ENCODE results near the gene ABCC4.
A peak's percentile ranks its signal among the peaks of the same experiment; 100 is the strongest.

Gene ABCC4

DNA sequence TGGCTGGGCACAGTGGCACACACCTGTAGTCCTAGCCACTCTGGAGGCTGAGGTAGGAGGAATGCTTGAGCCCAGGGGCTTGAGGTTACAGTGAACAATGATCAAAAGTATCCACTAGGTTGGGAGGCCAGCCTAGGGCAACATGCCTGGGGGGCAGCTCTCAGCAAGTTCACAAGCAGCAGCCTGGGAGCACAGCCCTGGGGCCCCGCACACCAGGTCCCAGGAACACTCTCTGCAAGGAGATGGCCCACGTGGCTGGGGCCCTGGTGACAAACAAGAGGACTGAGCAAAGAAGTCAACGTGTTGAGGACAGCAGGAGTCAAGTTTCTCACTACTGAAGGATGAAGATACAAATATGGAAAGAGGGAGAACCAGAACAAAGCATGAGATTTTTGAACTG is 39.3 kb downstream of the ABCC4 start:
- DNase-seq (ENCODE audit: low read depth) = no peak
- H3K4me3 ChIP-seq (ENCODE audit: low read depth, low read length) = no peak overlapping the region

DNA sequence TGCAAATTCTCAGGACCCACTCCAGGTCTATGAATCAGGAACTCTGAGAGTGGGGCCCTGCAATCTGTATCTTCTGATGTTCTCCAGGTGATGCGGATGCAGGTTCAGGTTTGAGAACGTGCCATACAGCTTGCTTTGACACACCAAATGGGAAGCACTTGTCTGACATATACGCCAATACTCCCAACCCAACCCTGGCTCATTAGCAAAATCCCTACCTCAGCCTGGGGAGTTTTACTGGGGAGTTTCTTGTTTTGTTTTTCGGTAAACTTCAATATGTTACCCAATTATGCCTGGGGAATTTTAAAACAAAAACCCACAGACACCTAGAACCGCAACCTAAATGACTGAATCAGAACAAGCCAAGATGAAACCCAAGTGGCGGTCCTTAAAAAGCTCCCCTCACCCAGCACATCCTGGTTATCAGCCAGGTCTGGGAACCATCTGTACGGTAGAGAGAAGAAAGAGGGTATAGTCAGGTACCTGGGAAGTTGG is 41.2 kb downstream of the ABCC4 start:
- no peak for DNase-seq (ENCODE audit: low read depth)

DNA sequence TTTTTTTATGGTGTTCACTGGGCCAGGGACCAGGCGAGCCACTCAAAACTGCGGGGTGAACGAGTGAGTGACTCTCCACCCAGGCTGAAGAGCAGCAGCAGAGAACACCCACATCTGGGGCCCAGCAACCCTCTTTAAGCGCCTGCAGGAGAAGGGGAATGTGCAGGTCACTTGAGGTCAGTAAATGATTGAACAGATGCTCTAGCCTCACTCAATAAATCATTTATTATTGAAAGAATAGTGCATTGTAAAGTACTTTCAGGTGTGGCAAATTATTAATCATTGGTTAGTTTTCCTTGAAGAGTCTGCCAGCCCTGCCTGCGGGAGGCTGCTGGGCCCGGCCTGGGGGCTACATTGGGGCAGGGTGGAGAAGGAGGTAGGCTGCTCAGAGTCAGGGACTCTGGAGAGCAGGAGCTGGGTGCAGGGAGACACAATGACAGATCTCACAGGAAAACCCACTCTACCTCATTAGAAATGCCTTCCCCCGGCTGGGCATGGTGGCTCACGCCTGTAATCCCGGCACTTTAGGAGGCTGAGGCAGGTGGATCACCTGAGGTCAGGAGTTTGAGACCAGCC is 42.5 kb downstream of the ABCC4 start:
- DNase-seq (ENCODE audit: low read depth) = no peak
- H3K4me3 ChIP-seq (ENCODE audit: low read depth, low read length) = no peak overlapping the region

More for the DNA sequence above, 41.2 kb downstream of the ABCC4 start:
- H3K4me3 ChIP-seq (ENCODE audit: low read depth, low read length) = no peak overlapping the region

DNA sequence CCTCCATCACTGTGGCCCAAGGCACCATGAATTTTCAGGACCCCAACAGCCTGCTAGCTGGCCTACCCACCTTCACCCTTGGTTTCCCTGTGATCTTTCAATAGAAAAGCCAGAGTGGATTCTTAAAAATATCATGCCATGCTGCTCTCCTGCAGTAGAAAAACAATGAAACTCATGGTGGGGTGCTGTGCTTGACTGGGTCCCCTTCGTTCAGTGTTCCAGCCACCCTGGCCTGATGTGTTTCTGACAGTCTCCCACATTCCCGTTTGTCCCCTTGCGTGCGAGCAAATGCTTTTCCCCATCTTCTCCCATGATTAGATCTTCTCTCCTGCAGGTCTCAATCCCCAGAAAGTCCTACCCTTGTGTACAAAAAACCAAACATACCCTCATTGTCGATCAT is 43.2 kb downstream of the ABCC4 start:
- H3K4me3 ChIP-seq (ENCODE audit: low read depth, low read length) = no peak overlapping the region
- no peak for DNase-seq (ENCODE audit: low read depth)

GRCh38 chr13:95256091-95256490 is 45.2 kb downstream of the ABCC4 start:
- no peak overlapping the region for H3K4me3 ChIP-seq (ENCODE audit: low read depth, low read length)
- peak; percentile 76 for DNase-seq (ENCODE audit: low read depth)

DNA sequence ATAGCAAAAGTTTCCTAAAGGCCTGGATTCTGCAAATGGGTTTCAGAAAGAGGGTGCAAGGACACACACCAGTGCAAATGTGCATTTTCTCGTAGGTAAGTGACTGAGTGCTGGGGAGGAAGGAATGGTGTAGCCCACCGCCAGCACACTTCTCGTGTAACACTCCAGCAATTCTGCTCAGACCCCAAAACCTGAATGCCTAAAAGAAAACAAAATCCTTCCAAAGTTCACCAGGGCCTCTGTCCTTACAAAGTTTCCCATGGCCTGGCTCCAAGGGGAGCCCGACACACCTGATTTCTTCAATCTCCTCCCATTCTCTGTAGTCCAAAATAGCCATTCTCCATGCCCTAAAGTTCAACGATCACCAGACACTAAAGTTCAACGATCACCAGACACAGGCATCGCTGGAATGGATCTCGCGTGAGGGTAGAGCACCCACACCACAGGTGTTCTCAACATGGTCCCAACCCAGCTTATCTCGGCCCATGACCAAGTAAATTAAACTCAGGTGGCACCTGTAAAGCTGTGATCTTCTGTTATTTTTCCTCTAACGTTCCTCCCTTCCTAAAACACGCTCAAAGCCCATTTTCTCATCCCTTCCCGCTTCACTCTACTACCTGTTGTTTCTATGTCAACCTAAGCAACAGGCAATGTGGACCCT is 46.0 kb downstream of the ABCC4 start:
- H3K4me3 ChIP-seq (ENCODE audit: low read depth, low read length) = no peak overlapping the region
- DNase-seq (ENCODE audit: low read depth) = no peak

DNA sequence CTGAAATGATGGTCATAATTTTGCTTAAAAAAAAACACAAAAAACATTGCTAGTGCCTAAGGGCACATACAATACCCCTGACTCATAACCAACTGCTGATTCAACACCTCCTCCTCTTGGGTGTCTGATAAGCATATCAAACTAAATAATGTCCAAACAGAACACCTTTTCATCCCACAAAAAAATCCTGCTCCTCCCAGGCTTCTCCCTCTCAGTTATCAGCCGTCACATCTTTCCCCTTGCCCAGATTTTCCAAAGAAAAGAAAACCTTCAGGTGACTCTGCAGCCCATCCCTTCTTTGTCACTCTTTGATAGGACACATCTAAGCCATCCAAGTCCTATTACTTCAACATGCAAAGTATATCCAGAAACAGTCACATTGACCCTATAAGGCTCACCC is 46.9 kb downstream of the ABCC4 start:
- no peak for DNase-seq (ENCODE audit: low read depth)
- no peak overlapping the region for H3K4me3 ChIP-seq (ENCODE audit: low read depth, low read length)

DNA sequence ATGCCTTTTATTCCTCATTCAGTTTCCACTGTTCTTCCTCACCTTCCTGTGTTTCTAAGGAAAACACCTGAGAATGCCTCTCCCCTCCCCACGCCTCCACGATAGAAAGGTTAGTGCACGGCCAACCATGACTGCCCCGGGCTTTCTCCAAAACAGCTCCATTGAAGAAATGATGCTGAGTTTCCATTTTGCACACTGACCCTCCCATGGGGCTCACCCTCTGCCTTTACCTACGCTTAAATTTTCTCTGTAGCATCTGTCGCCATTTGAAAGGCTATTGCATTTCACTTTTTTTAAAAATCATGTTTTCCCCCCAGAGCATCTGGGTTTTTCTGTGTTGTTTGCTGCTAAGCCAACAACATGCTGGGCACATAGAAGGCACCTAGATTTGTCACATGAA is 48.2 kb downstream of the ABCC4 start:
- H3K4me3 ChIP-seq (ENCODE audit: low read depth, low read length) = no peak overlapping the region
- no peak for DNase-seq (ENCODE audit: low read depth)

DNA sequence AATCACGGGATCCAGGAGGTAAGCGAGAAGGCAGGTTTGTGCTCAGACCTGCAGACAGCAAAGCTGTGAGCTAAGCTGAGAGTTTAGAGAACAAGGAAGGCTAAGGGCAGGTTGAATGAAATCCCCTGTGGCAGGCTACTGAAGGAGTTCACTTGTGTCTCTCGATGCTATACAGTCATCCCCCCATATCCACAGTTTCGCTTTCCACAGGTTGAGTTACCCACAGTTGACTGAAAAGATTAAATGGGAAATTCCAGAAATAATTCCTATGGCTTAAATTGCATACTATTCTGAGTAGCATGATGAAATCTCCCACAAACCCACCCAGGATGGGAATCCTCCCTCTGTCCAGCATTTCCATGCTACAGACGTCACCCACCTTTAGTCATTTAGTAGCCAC is 49.6 kb downstream of the ABCC4 start:
- DNase-seq (ENCODE audit: low read depth) = no peak
- no peak overlapping the region for H3K4me3 ChIP-seq (ENCODE audit: low read depth, low read length)

DNA sequence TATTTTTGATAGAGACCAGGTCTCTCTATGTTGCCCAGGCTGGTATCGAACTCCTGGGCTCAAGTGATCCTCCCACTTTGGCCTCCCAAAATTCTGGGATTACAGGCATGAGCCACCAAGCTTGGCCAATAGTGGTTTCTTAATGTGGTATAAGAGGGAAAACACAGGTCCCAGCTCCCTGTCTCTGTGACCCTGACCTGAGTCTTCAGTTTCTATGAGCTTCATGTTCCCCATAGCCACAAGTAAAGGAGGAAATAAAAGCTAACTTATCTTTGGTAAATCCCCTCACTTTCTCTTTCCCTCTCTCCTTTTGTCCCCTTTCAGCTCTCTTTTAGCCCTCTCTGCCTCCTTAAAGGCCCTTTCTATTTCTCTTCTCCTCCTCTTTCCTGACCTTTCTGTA is 50.3 kb downstream of the ABCC4 start:
- no peak for DNase-seq (ENCODE audit: low read depth)
- no peak overlapping the region for H3K4me3 ChIP-seq (ENCODE audit: low read depth, low read length)

DNA sequence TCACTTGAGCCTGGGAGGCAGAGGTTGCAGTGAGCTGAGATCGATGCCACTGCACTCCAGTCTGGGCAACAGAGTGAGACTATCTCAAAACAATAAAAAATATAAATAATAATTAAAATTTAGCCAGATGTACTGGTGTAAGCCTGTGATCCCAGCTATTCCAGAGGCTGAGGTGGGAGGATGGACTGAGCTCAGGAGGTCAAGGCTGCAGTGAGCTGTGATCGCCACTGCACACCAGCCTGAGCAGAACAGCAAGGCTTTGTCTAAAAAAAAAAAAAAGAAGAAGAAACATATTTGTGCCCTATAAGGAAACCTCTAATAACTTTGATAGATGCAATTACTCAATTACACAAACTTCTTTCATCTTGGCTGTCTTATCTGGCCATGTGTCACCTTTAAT is 52.3 kb downstream of the ABCC4 start:
- H3K4me3 ChIP-seq (ENCODE audit: low read depth, low read length) = no peak overlapping the region
- no peak for DNase-seq (ENCODE audit: low read depth)

- no peak for DNase-seq (ENCODE audit: low read depth)
- H3K4me3 ChIP-seq (ENCODE audit: low read depth, low read length) = no peak overlapping the region
Observed at GRCh38 chr13:95247852-95248251, 53.4 kb downstream of the ABCC4 start.

- no peak for DNase-seq (ENCODE audit: low read depth)
- no peak overlapping the region for H3K4me3 ChIP-seq (ENCODE audit: low read depth, low read length)
Observed at GRCh38 chr13:95247171-95247570, 54.1 kb downstream of the ABCC4 start.

GRCh38 chr13:95246292-95247082 is 54.8 kb downstream of the ABCC4 start:
- no peak overlapping the region for H3K4me3 ChIP-seq (ENCODE audit: low read depth, low read length)
- DNase-seq (ENCODE audit: low read depth) = no peak

- H3K4me3 ChIP-seq (ENCODE audit: low read depth, low read length) = no peak overlapping the region
Observed at GRCh38 chr13:95245071-95245470, 56.2 kb downstream of the ABCC4 start.

GRCh38 chr13:95243207-95243606 is 58.0 kb downstream of the ABCC4 start:
- no peak overlapping the region for H3K4me3 ChIP-seq (ENCODE audit: low read depth, low read length)
- DNase-seq (ENCODE audit: low read depth) = peak; percentile 9

More at GRCh38 chr13:95245071-95245470, 56.2 kb downstream of the ABCC4 start:
- no peak for DNase-seq (ENCODE audit: low read depth)

DNA sequence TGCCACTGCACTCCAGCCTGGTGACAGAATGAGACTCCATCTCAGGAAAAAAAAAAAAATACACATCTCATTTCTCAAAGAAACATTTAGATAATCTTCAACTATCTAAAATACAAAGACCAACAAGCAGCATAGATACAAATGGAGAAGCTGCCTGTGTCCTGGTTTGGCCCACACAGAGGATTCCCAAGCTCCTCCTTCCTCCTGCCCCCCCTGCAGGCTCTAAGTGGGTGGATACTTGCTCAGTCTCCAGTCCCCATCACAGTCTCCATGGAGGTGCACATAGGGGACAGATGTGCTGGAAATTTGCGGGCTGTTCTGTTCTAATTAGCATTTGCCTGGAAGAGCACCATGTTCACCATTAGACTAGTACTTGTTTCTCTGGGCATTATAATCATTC is 59.9 kb downstream of the ABCC4 start:
- no peak for DNase-seq (ENCODE audit: low read depth)
- H3K4me3 ChIP-seq (ENCODE audit: low read depth, low read length) = no peak overlapping the region

DNA sequence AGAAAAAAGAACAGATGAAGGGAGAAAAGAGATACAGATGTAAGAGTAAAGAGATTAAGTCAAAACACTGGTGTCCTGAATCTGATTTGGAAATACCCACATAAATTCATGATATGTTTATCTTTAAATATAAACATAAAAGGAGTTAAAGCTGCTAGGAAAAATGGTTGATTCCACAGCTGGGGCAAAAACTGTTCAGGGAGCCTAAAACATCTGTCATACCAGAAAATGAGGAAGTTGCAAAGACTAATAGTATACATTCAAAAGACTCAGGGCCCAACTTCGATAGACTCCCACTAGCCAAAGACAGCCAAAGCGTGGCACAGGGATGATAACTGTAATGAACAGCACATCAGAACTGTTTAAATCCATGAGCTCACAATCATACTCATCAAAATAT is 62.0 kb downstream of the ABCC4 start:
- H3K4me3 ChIP-seq (ENCODE audit: low read depth, low read length) = no peak overlapping the region
- DNase-seq (ENCODE audit: low read depth) = no peak

GRCh38 chr13:95237310-95237870 is 63.9 kb downstream of the ABCC4 start:
- H3K4me3 ChIP-seq (ENCODE audit: low read depth, low read length) = no peak overlapping the region
- DNase-seq (ENCODE audit: low read depth) = no peak

DNA sequence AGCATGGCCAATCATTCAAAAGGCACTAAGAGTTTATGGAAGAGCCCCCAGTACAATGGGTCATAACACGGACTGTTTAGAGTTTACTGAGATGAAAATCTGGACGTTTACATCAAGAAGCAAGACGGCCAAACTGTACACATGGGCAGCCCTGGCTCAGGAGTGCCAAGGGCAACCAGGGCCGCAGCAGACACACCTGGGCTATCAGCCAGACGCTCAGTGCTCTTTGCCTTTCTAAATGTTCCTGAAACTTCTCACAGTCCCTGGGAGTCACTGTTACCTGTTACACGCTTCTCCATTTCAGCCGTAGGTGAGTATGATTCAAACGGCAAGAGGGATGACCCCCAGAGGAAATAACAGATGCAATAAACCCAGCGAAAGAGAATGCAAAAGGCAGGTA is 64.5 kb downstream of the ABCC4 start:
- no peak overlapping the region for H3K4me3 ChIP-seq (ENCODE audit: low read depth, low read length)
- DNase-seq (ENCODE audit: low read depth) = no peak

Measured in skeletal muscle cell (primary cell).